HG03520 (cell line): ENCODE measurements around the gene ATXN2L.

Source experiments
- ATAC-seq: cut with Tn5 transposase; IDR thresholded peaks from one replicate; pipeline ENCODE4 v1.9.1; 2021; ENCODE audit warnings: mild to moderate bottlenecking, moderate library complexity; ENCODE audit not compliant: unreplicated experiment

Gene ATXN2L

DNA sequence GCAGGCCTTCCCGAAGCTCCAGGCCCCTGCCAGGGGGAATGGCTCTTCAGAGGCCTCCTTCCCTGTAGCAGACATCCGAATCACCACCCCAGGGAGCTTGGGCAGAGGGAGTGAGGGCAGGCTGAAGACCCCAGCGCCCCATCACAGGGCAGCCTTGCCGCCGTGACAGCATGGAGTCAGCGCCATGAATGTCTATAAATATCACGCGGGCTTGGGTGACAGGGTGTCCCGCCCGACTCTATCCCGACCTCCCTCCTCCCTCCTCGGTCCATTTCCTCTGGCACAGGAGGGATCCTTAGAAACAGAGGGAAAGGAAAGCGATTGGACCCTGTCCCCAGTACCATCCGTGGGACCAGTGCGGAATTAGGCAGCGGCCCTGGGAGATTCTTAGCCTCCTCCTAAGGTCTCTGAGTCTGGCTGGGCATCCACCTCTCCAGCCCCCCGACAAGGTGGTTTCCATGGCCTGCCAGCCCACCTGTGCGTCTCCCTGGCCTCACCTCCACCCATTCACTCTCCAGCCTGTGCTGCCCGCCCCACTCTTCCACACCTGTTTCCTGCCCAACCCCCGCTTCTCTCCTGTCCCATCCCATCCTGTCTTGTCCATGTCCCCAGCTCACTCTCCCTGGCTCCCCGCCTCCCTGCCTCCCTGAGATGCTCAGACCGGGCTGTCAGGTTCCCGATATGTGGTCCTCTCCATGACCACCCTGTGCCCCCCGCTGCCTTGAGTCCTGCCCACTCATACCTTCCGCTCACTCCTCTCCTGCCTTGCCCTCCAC is 60.6 kb downstream of the ATXN2L start:
- no peak for ATAC-seq

DNA sequence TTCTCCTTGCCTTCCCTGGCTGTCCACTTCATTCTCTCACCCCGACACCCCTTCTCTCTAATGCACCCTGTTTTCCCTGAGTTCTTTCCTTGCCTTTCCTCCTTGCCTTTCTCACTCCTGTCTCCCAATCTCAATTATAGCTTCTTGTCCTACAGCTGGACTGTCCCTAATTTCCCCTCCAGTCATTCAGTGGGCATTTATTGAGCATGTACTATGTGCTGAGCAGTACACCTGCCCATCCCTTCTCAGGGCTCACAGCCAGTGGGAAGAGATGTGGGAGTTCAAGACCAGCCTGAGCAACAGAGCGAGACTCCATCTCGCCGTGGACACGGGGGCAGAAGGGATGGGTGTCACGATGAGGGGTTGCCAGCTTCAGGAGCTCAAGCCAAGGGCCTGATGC is 61.2 kb downstream of the ATXN2L start:
- ATAC-seq, result no peak
